GM10248 (cell line): ENCODE data around the gene TALDO1.

Experiments used
- CTCF ChIA-PET: fragments of 300-600 bp; sonication (Branson Sonifier 250); formaldehyde crosslinking; extraction: SDS; loops from one replicate; lab custom pipeline; 2021; ENCODE audit warnings: antibody characterized with exemption; lab: Yijun Ruan, JAX
- POLR2A ChIA-PET: fragments of 350-650 bp; sonication (Branson Sonifier 250); formaldehyde crosslinking; extraction: SDS; loops from one replicate; lab custom pipeline; 2020; ENCODE audit warnings: antibody characterized with exemption; lab: Yijun Ruan, JAX
- DNase-seq: peaks from one replicate; pipeline ENCODE4 v3.0.0; 2012; ENCODE audit errors: extremely low spot score
- CTCF ChIP-seq: IDR thresholded peaks from 2 replicates; pipeline ENCODE4 v1.5.1; 2012; ENCODE audit warnings: mild to moderate bottlenecking, low read depth; ENCODE audit errors: extremely low read depth, missing control alignments, control extremely low read depth

Gene TALDO1

GRCh38 chr11:804599-804964, 57.3 kb downstream of the TALDO1 start:
- DNase-seq: no peak
- no peak for TF ChIP-seq CTCF
- CTCF ChIA-PET: interaction anchor here (1.1 kb wide), 1 partner anchor 19 kb away, joined by 5 read pairs; no protein-coding TSS in a partner anchor
- POLR2A ChIA-PET: interaction anchor here (1.2 kb wide), 1 partner anchor 15 kb away, joined by 4 read pairs; no protein-coding TSS in a partner anchor

DNA sequence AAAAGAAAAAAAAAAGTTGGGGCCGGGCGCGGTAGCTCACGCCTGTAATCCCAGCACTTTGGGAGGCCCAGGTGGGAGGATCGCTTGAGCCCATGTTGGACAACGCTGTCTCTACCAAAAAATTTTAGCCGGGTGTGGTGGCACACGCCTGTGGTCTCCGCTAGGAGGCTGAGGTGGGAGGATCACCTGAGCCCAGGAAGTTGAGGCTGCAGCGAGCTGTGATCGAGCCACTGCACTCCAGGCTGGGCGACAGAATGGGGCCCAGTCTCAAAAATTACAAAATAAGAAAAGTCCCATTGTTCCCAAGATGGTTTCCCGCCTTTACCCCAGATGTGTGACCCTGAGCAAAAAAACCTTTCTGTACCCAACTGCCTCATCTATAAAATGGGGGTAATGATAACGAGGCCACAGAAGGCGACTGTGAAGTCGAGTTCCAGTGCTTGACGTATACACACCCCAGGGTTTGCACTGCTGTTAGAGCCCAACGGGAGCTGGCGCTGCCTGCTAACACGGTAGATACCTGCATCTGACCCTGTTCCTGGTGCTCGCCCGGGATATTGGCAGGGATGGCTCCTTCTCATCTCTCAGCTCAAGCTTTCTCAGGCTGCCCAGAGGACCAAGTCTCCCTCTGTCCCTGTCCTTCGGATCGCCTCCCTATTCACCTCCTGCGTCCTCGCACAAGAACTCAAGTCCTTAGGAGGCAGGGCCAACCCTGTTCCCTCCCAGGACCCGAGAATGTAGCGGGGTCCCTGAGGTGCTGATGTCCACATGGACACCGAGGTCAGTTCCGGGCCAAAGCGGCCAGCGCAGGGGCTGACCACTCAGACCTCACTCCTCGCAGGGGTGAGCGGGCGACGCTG, 61.4 kb downstream of the TALDO1 start:
- DNase-seq: no peak
- ChIA-PET CTCF (interaction anchor here (1.6 to 2.0 kb wide), 3 partner anchors 10 to 23 kb away, joined by 3 to 10 read pairs (median 6); no protein-coding TSS in a partner anchor), POLR2A (interaction anchor here (0.8 to 1.6 kb wide), 3 partner anchors 11 to 21 kb away, joined by 3 to 13 read pairs (median 3); partner anchors contain the start of gene PNPLA2)
- no peak for TF ChIP-seq CTCF

- ChIA-PET CTCF (interaction anchor here (1.6 to 2.0 kb wide), 3 partner anchors 10 to 22 kb away, joined by 3 to 10 read pairs (median 6); no protein-coding TSS in a partner anchor), POLR2A (interaction anchor here (0.8 to 1.6 kb wide), 3 partner anchors 10 to 21 kb away, joined by 3 to 13 read pairs (median 3); partner anchors contain the start of gene PNPLA2)
- no peak for TF ChIP-seq CTCF
- peak; percentile 97 for DNase-seq
Measured at GRCh38 chr11:809287-810039, 62.2 kb downstream of the TALDO1 start, which contains the start of gene RPLP2. Gene RPLP2 (plus strand): TSS chr11:809967. CDS start chr11:810235, 268 bp downstream.

GRCh38 chr11:810040-810567, 62.8 kb downstream of the TALDO1 start:
- TF ChIP-seq CTCF: no peak
- CTCF ChIA-PET: interaction anchor here (1.9 to 2.0 kb wide), 2 partner anchors 9 to 11 kb away, joined by 6 to 8 read pairs; partner anchors contain the start of gene PNPLA2
- DNase-seq: no peak
- POLR2A ChIA-PET: interaction anchor here (1.0 to 1.6 kb wide), 2 partner anchors 9 kb away, joined by 8 to 13 read pairs; partner anchors contain the start of gene PNPLA2

GRCh38 chr11:811446-812245, 64.4 kb downstream of the TALDO1 start:
- ChIA-PET CTCF (interaction anchor here (0.6 to 1.9 kb wide), 5 partner anchors 8 to 1720 kb away, joined by 3 to 8 read pairs (median 3); partner anchors contain the start of genes PNPLA2, POLR2L and TSPAN4), POLR2A (no interaction called here)
- TF ChIP-seq CTCF: no peak

More at GRCh38 chr11:811446-812245, 64.4 kb downstream of the TALDO1 start:
- DNase-seq: no peak
